ENCODE results near the gene AGA. TPM values are rescaled to one million over a fixed set of nuclear protein-coding genes. Genes with fewer than 3 reads are reported as not detected.

Gene AGA
- total RNA-seq, 1 experiment from 2014 or later, result 13.8 TPM

GRCh38 chr4:177391953-177392352 lies 50.3 kb downstream of the AGA start:
- Histone ChIP-seq H4K20me1 (ENCODE audit: insufficient read depth) (no peaks in the 10 kb centered on the region), H3K4me3 (no peak overlapping the region), H3K27me3 (ENCODE audit: insufficient read depth, low read depth) (no peaks in the 10 kb centered on the region), H3K9me3 (ENCODE audit: insufficient read depth, low read depth) (no peaks in the 10 kb centered on the region), H3K79me2 (ENCODE audit: low read depth) (no peaks in the 10 kb centered on the region), H3K36me3 (ENCODE audit: low read depth) (no peaks in the 10 kb centered on the region), H3K27ac (no peak overlapping the region), H3K9me2 (ENCODE audit: insufficient read depth) (no peaks in the 10 kb centered on the region), H3F3A (ENCODE audit: insufficient read depth, low read depth) (no peaks in the 10 kb centered on the region), H3K4me2 (no peak overlapping the region), H2AFZ (no peak overlapping the region), H3K4me1 (replicated peaks; ENCODE audit: insufficient read depth) (no peaks in the 10 kb centered on the region)
- ChIA-PET POLR2A (ENCODE audit: unreplicated experiment) (no interaction called here), CTCF (no interaction called here)
- no TSS peak for BruUV-seq (replicated peaks)
- intact Hi-C loops (cut with micrococcal nuclease; ENCODE audit: unreplicated experiment), result no loop called here
- TF ChIP-seq CTCF (conservative IDR thresholded peaks at IDR 0.05) (no peak), EZH2 (IDR thresholded peaks at IDR 0.05; ENCODE audit: low read depth) (no peak)
- DNase-seq, result no peak

GRCh38 chr4:177391287-177391686 lies 51.0 kb downstream of the AGA start:
- Histone ChIP-seq H3K79me2 (ENCODE audit: low read depth) (no peaks in the 10 kb centered on the region), H3K27me3 (ENCODE audit: insufficient read depth, low read depth) (no peaks in the 10 kb centered on the region), H3K9me3 (ENCODE audit: insufficient read depth, low read depth) (no peaks in the 10 kb centered on the region), H3K4me1 (replicated peaks; ENCODE audit: insufficient read depth) (no peaks in the 10 kb centered on the region), H2AFZ (no peak overlapping the region), H3K4me2 (no peak overlapping the region), H3K36me3 (ENCODE audit: low read depth) (no peaks in the 10 kb centered on the region), H3K9me2 (ENCODE audit: insufficient read depth) (no peaks in the 10 kb centered on the region), H3K4me3 (no peak overlapping the region), H3F3A (ENCODE audit: insufficient read depth, low read depth) (no peaks in the 10 kb centered on the region), H3K27ac (no peak overlapping the region), H4K20me1 (ENCODE audit: insufficient read depth) (no peaks in the 10 kb centered on the region)
- ChIA-PET POLR2A (ENCODE audit: unreplicated experiment) (interaction anchor here (0.6 kb wide), 1 partner anchor 141 kb away, joined by 3 read pairs; no protein-coding TSS in a partner anchor), CTCF (no interaction called here)
- BruUV-seq (replicated peaks), result no TSS peak
- intact Hi-C loops (cut with micrococcal nuclease; ENCODE audit: unreplicated experiment), result no loop called here
- TF ChIP-seq EZH2 (IDR thresholded peaks at IDR 0.05; ENCODE audit: low read depth) (no peak), CTCF (conservative IDR thresholded peaks at IDR 0.05) (no peak)
- DNase-seq, result no peak

GRCh38 chr4:177386278-177386815 lies 55.9 kb downstream of the AGA start:
- Histone ChIP-seq H4K20me1 (ENCODE audit: insufficient read depth) (no peaks in the 10 kb centered on the region), H3K4me2 (no peak overlapping the region), H2AFZ (no peak overlapping the region), H3F3A (ENCODE audit: insufficient read depth, low read depth) (no peaks in the 10 kb centered on the region), H3K79me2 (ENCODE audit: low read depth) (no peaks in the 10 kb centered on the region), H3K27ac (no peak overlapping the region), H3K9me2 (ENCODE audit: insufficient read depth) (no peaks in the 10 kb centered on the region), H3K9me3 (ENCODE audit: insufficient read depth, low read depth) (no peaks in the 10 kb centered on the region), H3K4me1 (replicated peaks; ENCODE audit: insufficient read depth) (no peaks in the 10 kb centered on the region), H3K36me3 (ENCODE audit: low read depth) (no peaks in the 10 kb centered on the region), H3K4me3 (no peak overlapping the region), H3K27me3 (ENCODE audit: insufficient read depth, low read depth) (no peaks in the 10 kb centered on the region)
- intact Hi-C loops (cut with micrococcal nuclease; ENCODE audit: unreplicated experiment), result no loop called here
- BruUV-seq (replicated peaks), result no TSS peak
- ChIA-PET CTCF (no interaction called here), POLR2A (ENCODE audit: unreplicated experiment) (interaction anchor here (0.6 kb wide), 1 partner anchor 55 kb away, joined by 8 read pairs; no protein-coding TSS in a partner anchor)
- TF ChIP-seq EZH2 (IDR thresholded peaks at IDR 0.05; ENCODE audit: low read depth), result no peak
- no peak for TF ChIP-seq CTCF (conservative IDR thresholded peaks at IDR 0.05)
- no peak for DNase-seq
